A549 (cell line): ENCODE measurements around the gene FHAD1.

Source experiments
- BHLHE40 ChIP-seq: IDR thresholded peaks from 2 replicates; pipeline ENCODE4 v1.6.1; 2012; ENCODE audit warnings: low read depth, low read length, inconsistent platforms
- CTCF ChIP-seq: fragments of >200 bp; sonication (Bioruptor Twin); formaldehyde crosslinking; IDR thresholded peaks from 3 replicates; pipeline ENCODE4 v1.5.1; 2016
- ELK1 ChIP-seq: fragments of 150-350 bp; IDR thresholded peaks from 2 replicates; pipeline ENCODE4 v1.6.1; 2014; ENCODE audit warnings: low read depth, mild to moderate bottlenecking, low read length
- EP300 ChIP-seq, 2 experiments: fragments of >200 bp; sonication (Bioruptor Twin); formaldehyde crosslinking; IDR thresholded peaks; 2 replicates in 1 of 2; 3 replicates in 1 of 2; pipeline ENCODE4 v1.6.1; 2016 to 2017
- GATA3 ChIP-seq: IDR thresholded peaks from 2 replicates; pipeline ENCODE4 v1.6.1; 2012; ENCODE audit warnings: borderline replicate concordance
- HMGXB4 ChIP-seq: fragments of 250-450 bp; sonication (Bioruptor Pico); IDR thresholded peaks from 2 replicates; pipeline ENCODE4 v1.5.0; 2021; ENCODE audit warnings: mild to moderate bottlenecking, moderate library complexity, borderline replicate concordance
- JUN ChIP-seq, 2 experiments: fragments of >200 bp; sonication (Bioruptor Twin); formaldehyde crosslinking; IDR thresholded peaks; 2 replicates in 1 of 2; 3 replicates in 1 of 2; pipeline ENCODE4 v1.6.1; 2016 to 2017
- MAZ ChIP-seq: fragments of 150-350 bp; IDR thresholded peaks from 2 replicates; pipeline ENCODE4 v1.6.1; 2014; ENCODE audit warnings: antibody characterized with exemption, low read depth, low read length, borderline replicate concordance
- POLR2A ChIP-seq: IDR thresholded peaks from 2 replicates; pipeline ENCODE4 v1.6.1; 2012; ENCODE audit warnings: mild to moderate bottlenecking, low read length
- USF2 ChIP-seq: fragments of 450-650 bp; IDR thresholded peaks from 2 replicates; pipeline ENCODE4 v1.6.1; 2014; ENCODE audit warnings: antibody characterized with exemption

GRCh38 chr1:15385420-15385819, 138.4 kb downstream of the FHAD1 start:
- TF ChIP-seq CTCF = no peak
- no peak for TF ChIP-seq EP300 (IDR thresholded peaks at IDR 0.05)
- no peak for TF ChIP-seq MAZ
- TF ChIP-seq HMGXB4 (CRISPR knock-in tag) = no peak
- TF ChIP-seq BHLHE40 = no peak
- no peak for TF ChIP-seq USF2
- no peak for TF ChIP-seq JUN (IDR thresholded peaks at IDR 0.05)
- no peak for TF ChIP-seq POLR2A
- TF ChIP-seq ELK1 = no peak
- no peak for TF ChIP-seq GATA3
